Neuronal stem cell (in vitro differentiated cells): Measurements from ENCODE around the gene CBR3.
A peak's percentile ranks its signal among the peaks of the same experiment; 100 is the strongest.
"Not testable (repeated sequence)": the region's sequence is repeated elsewhere in the genome, so short reads cannot be mapped to it uniquely, and the experiment has no call there.

ENCODE experiments used
- DNase-seq: peaks from one replicate; pipeline ENCODE4 v3.0.0-alpha.2; 2013; ENCODE audit warnings: low spot score
- H2AFZ ChIP-seq: one replicate; pipeline ENCODE4 v1.6.1; 2013; ENCODE audit warnings: mild to moderate bottlenecking, low read length, inconsistent platforms
- H2AK5ac ChIP-seq: 2 replicates; pipeline ENCODE4 v1.6.1; 2013; ENCODE audit warnings: low read depth, mild to moderate bottlenecking, inconsistent platforms, low read length, moderate library complexity, mixed read lengths
- H2BK120ac ChIP-seq: 2 replicates; pipeline ENCODE4 v1.6.1; 2013; ENCODE audit warnings: low read depth, mild to moderate bottlenecking, inconsistent platforms, low read length, moderate library complexity, mixed read lengths
- H2BK12ac ChIP-seq: one replicate; pipeline ENCODE4 v1.6.1; 2013; ENCODE audit warnings: low read length, inconsistent platforms
- H2BK15ac ChIP-seq: 2 replicates; pipeline ENCODE4 v1.6.1; 2013; ENCODE audit warnings: mild to moderate bottlenecking, low read length, inconsistent platforms, mixed read lengths
- H2BK5ac ChIP-seq: one replicate; pipeline ENCODE4 v1.6.1; 2013; ENCODE audit warnings: inconsistent platforms, mild to moderate bottlenecking, low read length, moderate library complexity
- H3K14ac ChIP-seq: one replicate; pipeline ENCODE4 v1.6.1; 2013; ENCODE audit warnings: low read length, inconsistent platforms
- H3K18ac ChIP-seq: 2 replicates; pipeline ENCODE4 v1.6.1; 2013; ENCODE audit warnings: low read length, inconsistent platforms
- H3K23ac ChIP-seq: 2 replicates; pipeline ENCODE4 v1.6.1; 2013; ENCODE audit warnings: low read depth, mild to moderate bottlenecking, mixed read lengths, low read length, inconsistent platforms; ENCODE audit not compliant: poor library complexity
- H3K27ac ChIP-seq: replicated peaks from 3 replicates; pipeline ENCODE4 v1.5.1; 2013; ENCODE audit warnings: low read length, inconsistent platforms
- H3K27me3 ChIP-seq, 3 experiments: 2 replicates each; pipeline ENCODE4 v1.6.1; 2013; ENCODE audit warnings: low read length in 3 of 3, mild to moderate bottlenecking in 2 of 3, inconsistent platforms in 1 of 3, low read depth in 1 of 3, mixed read lengths in 1 of 3, moderate library complexity in 1 of 3; ENCODE audit not compliant: control insufficient read depth in 3 of 3, insufficient read depth in 3 of 3
- H3K36me3 ChIP-seq, 2 donors: replicated peaks in 1 of 2; 2 replicates each; pipeline ENCODE4 v1.6.1; 2013; ENCODE audit warnings: low read length in 2 of 2; ENCODE audit not compliant: control insufficient read depth in 2 of 2, insufficient read depth in 2 of 2
- H3K4ac ChIP-seq: 2 replicates; pipeline ENCODE4 v1.6.1; 2013; ENCODE audit warnings: inconsistent platforms, mild to moderate bottlenecking, low read length, moderate library complexity
- H3K4me1 ChIP-seq, 2 donors: 1 replicate in 1 of 2; 2 replicates in 1 of 2; pipeline ENCODE4 v1.6.1; 2013; ENCODE audit warnings: low read length in 2 of 2, low read depth in 1 of 2; ENCODE audit not compliant: control insufficient read depth in 2 of 2, insufficient read depth in 1 of 2
- H3K4me2 ChIP-seq: one replicate; pipeline ENCODE4 v1.6.1; 2013; ENCODE audit warnings: mild to moderate bottlenecking, low read length, inconsistent platforms; ENCODE audit not compliant: insufficient read depth, poor library complexity, severe bottlenecking
- H3K4me3 ChIP-seq, 2 donors: 2 replicates each; pipeline ENCODE4 v1.5.1; 2013; ENCODE audit warnings: low read length in 2 of 2, mild to moderate bottlenecking in 2 of 2, inconsistent platforms in 1 of 2, moderate library complexity in 1 of 2
- H3K79me1 ChIP-seq: one replicate; pipeline ENCODE4 v1.6.1; 2013; ENCODE audit warnings: low read depth, mild to moderate bottlenecking, inconsistent platforms, low read length, moderate library complexity
- H3K9ac ChIP-seq: one replicate; pipeline ENCODE4 v1.6.1; 2013; ENCODE audit warnings: mild to moderate bottlenecking, low read depth, low read length, inconsistent platforms; ENCODE audit not compliant: poor library complexity
- H3K9me3 ChIP-seq, 2 donors: replicated peaks in 1 of 2; 2 replicates each; pipeline versions ENCODE3 to v1.6.1; 2013; ENCODE audit warnings: low read length in 2 of 2, mild to moderate bottlenecking in 2 of 2, inconsistent platforms in 1 of 2, low read depth in 1 of 2, mixed read lengths in 1 of 2, moderate library complexity in 1 of 2; ENCODE audit not compliant: control insufficient read depth in 2 of 2, insufficient read depth in 1 of 2
- H4K8ac ChIP-seq: one replicate; pipeline ENCODE4 v1.6.1; 2013; ENCODE audit warnings: low read depth, mild to moderate bottlenecking, inconsistent platforms, low read length, moderate library complexity
- H4K91ac ChIP-seq: one replicate; pipeline ENCODE4 v1.6.1; 2013; ENCODE audit warnings: low read length, low read depth, mild to moderate bottlenecking, inconsistent platforms; ENCODE audit not compliant: poor library complexity
- WGBS, 2 donors: extraction: QIAGEN DNeasy Blood & Tissue Kit; methylation state at CpG; one replicate each; pipeline ENCODE4 v1.1.7; 2013; ENCODE audit warnings: missing lambda C conversion rate in 2 of 2, mixed read lengths in 1 of 2; ENCODE audit not compliant: insufficient read length in 2 of 2, insufficient replicate concordance in 1 of 2; ENCODE audit errors: extremely low coverage in 2 of 2; 5-methylcytosine and 5-hydroxymethylcytosine counted together

The CBR3 gene

DNA sequence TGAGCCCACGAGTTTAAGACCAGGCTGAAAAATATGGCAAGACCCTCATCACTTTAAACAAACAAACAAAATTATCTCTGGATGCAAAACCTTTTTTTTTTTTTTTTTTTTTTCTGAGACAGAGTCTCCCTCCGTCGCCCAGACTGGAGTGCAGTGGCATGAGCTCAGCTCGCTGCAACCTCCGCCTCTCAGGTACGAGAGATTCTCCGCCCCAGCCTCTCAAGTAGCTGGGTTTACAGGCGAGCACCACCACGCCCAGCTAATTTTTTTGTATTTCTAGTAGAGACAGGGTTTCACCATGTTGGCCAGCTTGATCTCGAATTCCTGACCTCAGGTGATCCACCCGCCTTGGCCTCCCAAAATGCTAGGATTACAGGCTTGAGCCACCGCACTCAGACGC, 4.9 kb downstream of the CBR3 start:
- H3K4me3 ChIP-seq, H2AK5ac ChIP-seq, H4K8ac ChIP-seq, H3K36me3 ChIP-seq, H2BK120ac ChIP-seq, H3K4me2 ChIP-seq, H3K4ac ChIP-seq, H3K4me1 ChIP-seq, H2BK15ac ChIP-seq, H3K23ac ChIP-seq, H3K27ac ChIP-seq, H2AFZ ChIP-seq, H3K9me3 ChIP-seq, H3K18ac ChIP-seq, H3K14ac ChIP-seq, DNase-seq, H3K79me1 ChIP-seq, H3K9ac ChIP-seq, H2BK12ac ChIP-seq, H4K91ac ChIP-seq, H2BK5ac ChIP-seq: not testable (repeated sequence)
- no CpG with 5 or more reads among the region's 13 CpGs for WGBS, 2 donors
- H3K27me3 ChIP-seq = peaks cover 7 to 41% (median 29%) of the 10 kb centered on the region in 3 experiments

DNA sequence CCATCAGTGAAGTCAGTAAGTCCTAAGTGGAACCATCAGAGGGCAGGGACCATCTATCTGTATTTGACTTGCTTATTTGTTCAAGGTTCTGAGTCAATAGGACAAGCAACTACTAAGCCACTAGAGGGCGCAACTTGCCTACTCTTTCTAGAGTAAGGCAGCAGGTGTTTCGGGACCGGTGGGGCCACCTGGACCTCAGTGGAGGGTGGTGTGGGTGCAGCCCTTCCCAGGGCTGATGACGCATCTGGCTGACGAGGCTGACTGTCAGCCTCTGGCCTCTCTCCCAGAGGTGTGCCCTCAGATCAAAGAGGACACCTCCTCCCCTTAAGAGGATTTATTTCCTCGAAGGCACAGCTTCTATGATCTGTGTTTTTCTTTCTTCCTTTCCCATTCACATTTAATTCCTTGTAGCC, 6.6 kb downstream of the CBR3 start:
- no peaks in the 10 kb centered on the region for H3K36me3 ChIP-seq
- H3K14ac ChIP-seq = no peak overlapping the region
- no CpG with 5 or more reads among the region's 6 CpGs for WGBS, 2 donors
- H3K9me3 ChIP-seq = no peaks in the 10 kb centered on the region
- no peak overlapping the region for H3K9ac ChIP-seq
- no peak overlapping the region for H3K27ac ChIP-seq
- H2BK15ac ChIP-seq = no peak overlapping the region
- no peak overlapping the region for H3K23ac ChIP-seq
- no peaks in the 10 kb centered on the region for H3K79me1 ChIP-seq
- H3K4ac ChIP-seq = no peak overlapping the region
- no peak overlapping the region for H2BK5ac ChIP-seq
- peaks cover 0 to 1% of the 10 kb centered on the region in 2 donors for H3K4me1 ChIP-seq
- no peak overlapping the region for H4K8ac ChIP-seq
- H3K27me3 ChIP-seq = peaks cover under 1 to 23% (median 12%) of the 10 kb centered on the region in 3 experiments
- no peak overlapping the region for H4K91ac ChIP-seq
- no peak overlapping the region for H3K4me3 ChIP-seq
- no peak overlapping the region for H2AK5ac ChIP-seq
- H2BK12ac ChIP-seq = no peak overlapping the region
- no peak overlapping the region for H2AFZ ChIP-seq
- no peak overlapping the region for H3K4me2 ChIP-seq
- no peak overlapping the region for H2BK120ac ChIP-seq
- peak; percentile 78 for DNase-seq
- H3K18ac ChIP-seq = no peak overlapping the region

DNA sequence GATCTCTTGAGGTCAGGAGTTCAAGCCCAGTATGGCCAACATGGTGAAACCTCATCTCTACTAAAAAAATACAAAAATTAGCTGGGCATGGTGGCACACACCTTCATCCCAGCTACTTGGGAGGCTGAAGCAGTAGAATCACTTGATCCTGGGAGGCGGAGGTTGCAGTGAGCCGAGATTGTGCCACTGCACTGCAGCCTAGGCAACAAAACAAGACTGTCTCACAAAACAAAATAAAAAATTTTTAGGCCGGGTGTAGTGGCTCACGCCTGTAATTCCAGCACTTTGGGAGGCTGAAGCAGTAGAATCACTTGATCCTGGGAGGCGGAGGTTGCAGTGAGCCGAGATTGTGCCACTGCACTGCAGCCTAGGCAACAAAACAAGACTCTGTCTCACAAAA, 9.4 kb downstream of the CBR3 start:
- H2BK5ac ChIP-seq = not testable (repeated sequence)
- no CpG with 5 or more reads among the region's 6 CpGs for WGBS, 2 donors

DNA sequence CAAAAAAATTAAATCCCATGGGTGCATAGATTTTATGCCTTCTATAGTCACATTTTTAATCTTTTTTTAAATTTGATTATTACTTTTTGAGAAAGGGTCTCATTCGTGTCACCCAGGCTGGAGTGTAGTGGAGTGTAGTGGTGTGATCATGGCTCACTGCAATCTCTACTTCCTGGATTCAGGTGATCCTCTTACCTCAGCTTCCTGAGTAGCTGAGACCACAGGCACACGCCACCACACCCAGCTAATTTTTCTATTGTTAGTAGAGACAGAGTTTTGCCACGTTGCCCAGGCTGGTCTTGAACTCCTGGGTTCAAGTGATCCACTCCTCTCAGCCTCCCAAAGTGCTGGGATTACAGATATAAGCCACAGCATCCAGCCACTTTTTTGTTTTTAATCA, 10.4 kb downstream of the CBR3 start:
- Histone ChIP-seq H2BK12ac (no peak overlapping the region), H3K18ac (no peak overlapping the region), H3K4me3 (no peak overlapping the region), H3K4me1 (peaks cover under 1 to 1% of the 10 kb centered on the region in 2 donors), H4K8ac (no peak overlapping the region), H3K4ac (no peak overlapping the region), H3K27me3 (peaks cover 0 to 4% (median 0%) of the 10 kb centered on the region in 3 experiments), H3K4me2 (no peak overlapping the region), H3K9me3 (no peaks in the 10 kb centered on the region), H3K23ac (no peak overlapping the region), H4K91ac (no peak overlapping the region), H2AK5ac (no peak overlapping the region), H2BK5ac (no peak overlapping the region), H2BK15ac (no peak overlapping the region), H3K27ac (no peak overlapping the region), H2AFZ (no peak overlapping the region), H3K36me3 (no peaks in the 10 kb centered on the region), H2BK120ac (no peak overlapping the region), H3K9ac (no peak overlapping the region), H3K14ac (no peak overlapping the region), H3K79me1 (no peaks in the 10 kb centered on the region)
- DNase-seq = no peak
- WGBS, 2 donors = no CpG with 5 or more reads among the region's 3 CpGs

More for the DNA sequence above, 9.4 kb downstream of the CBR3 start:
- not testable (repeated sequence) for H3K27me3 ChIP-seq, H3K36me3 ChIP-seq, H3K79me1 ChIP-seq, H4K91ac ChIP-seq, H3K4me3 ChIP-seq, DNase-seq, H2BK120ac ChIP-seq, H3K14ac ChIP-seq, H3K9ac ChIP-seq, H3K18ac ChIP-seq, H3K23ac ChIP-seq, H4K8ac ChIP-seq, H3K4me1 ChIP-seq, H2AFZ ChIP-seq, H3K27ac ChIP-seq, H3K9me3 ChIP-seq, H3K4me2 ChIP-seq, H2BK15ac ChIP-seq, H2AK5ac ChIP-seq, H3K4ac ChIP-seq, H2BK12ac ChIP-seq
